ENCODE measurements around the gene KRT3.
A peak's percentile ranks its signal among the peaks of the same experiment; 100 is the strongest.
"Not testable (repeated sequence)": the region's sequence is repeated elsewhere in the genome, so short reads cannot be mapped to it uniquely, and the experiment has no call there.

The KRT3 gene

DNA sequence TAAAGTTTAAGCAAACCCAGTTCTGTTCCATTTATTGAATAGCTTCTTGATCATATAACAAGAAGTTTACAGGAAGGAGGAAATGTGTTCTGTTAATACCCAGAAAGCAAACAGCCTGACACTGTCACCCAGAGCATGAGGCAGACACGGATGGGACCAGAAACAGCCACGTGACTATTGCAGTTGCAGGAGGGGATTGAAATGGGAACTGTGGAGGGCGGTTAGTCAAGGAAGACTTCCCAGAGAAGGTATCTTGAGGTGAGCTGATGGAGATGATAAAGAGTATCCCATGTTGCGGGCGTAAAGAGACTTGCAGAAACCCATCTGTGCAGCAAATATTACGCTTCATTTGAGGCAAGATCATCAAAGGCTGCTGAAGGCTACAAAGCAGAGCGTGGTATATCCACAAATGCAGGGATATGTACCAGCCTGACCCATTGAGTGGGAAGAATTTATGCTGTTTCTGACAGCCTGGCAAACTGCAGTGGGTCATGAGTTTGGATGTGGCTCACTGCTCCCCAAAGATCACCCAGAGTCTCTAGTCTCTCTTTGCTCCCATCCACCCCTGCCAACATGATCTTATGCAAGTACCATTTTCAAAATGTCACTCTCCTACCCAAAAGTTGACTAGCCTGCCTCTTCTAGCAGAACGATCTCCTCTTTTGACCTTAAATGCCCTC, 39.5 kb downstream of the KRT3 start:
- DNase-seq = peak; percentile 22

GRCh38 chr12:52755533-52755932, 40.4 kb downstream of the KRT3 start:
- no peak for DNase-seq

DNA sequence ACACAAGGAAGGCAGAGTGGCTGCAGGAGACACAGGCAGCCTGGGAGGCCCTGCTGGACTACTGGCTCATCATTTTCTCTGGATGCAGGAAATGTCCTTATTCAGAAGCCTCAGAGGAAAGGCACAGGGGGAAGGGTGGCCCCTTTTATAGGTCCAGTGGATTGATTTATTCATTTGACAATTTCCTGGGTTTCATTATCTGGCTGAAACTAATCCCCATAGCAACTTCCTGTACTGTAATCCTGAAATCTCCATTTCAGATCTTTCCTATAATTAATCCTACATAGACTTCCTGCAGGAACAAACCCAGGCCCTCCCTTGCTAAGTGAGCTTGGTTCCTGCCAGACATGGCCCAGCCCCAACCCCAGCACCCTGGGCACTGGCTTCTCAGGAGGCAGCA, 41.8 kb downstream of the KRT3 start:
- no peak for DNase-seq

DNA sequence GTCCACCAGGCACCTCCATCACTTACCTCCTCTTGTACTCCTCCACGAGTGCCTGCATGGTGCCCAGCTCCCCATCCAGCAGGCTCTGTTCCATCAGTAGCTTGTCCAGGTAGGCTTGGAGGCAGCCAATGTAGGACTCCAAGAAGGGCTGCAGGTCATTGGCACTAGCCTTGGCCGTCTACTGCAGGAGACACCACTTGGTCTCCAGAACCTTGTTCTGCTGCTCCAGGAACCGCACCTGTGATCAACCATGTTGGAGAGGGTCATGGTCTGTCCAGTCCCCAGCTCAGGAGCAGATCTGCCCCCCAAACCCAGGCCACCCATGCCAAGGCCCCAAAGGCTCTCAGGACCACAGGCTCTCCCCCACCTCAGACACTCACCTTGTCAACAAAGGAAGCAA, 42.6 kb downstream of the KRT3 start:
- no peak for DNase-seq

- no peak for DNase-seq
Measured at GRCh38 chr12:52752516-52752915, 43.4 kb downstream of the KRT3 start.

DNA sequence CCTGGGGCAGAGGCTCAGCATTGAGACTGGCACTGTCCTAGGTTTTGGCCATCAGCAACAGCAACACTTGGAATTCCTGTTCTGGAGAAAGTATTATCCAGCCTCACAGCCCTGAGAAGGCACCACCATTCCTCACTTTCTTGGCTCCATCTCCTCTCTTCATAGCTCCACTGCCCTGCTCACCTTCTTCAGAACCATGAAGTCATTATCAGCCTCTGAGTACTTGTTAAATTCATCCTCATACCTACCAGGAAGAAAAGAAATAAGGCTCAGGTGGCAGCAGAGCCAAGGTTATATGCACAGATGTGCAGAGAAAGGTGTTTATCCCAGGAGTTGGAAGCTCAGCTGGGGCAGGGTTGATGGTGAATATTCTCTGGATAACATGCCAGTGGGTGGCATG, 44.1 kb downstream of the KRT3 start:
- no peak for DNase-seq

GRCh38 chr12:52750532-52750931, 45.4 kb downstream of the KRT3 start:
- not testable (repeated sequence) for DNase-seq

GRCh38 chr12:52749827-52750226, 46.1 kb downstream of the KRT3 start:
- peak; percentile 15 for DNase-seq

DNA sequence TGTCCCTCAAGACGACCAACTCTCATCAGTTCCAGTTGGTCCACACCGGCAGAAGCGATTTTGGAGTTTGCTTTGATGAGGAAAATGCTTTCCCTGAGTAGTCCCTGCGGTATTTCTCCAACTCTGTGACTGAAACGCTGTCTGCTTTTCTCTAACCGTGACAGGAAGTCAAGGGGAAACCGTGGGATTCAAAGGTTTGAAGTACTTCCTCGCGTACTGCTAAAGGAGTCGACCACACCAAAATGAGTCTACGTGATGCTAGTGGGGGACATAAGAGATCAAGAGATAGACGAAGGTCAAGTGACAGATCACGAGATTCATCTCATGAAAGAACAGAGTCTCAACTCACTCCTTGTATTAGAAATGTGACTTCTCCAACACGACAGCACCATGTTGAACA, 47.3 kb downstream of the KRT3 start:
- DNase-seq = peak; percentile 35

DNA sequence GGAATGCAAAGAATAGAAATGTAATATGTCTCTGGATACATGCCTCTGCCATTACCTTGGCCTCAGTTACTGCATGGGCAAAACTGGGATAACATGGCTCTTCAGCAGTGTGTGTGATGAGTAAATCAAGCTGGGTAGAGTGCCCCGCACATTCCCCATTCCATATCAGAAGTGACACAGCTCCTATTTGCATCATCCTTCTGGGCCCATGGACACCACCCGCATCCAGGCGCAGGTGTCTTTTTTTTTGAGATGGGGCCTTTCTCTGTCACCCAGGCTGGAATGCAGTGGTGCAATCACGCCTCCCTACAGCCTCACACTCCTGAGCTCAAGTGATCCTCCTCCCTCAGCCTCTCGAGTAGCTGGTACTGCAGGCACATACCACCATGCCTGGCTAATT, 50.4 kb downstream of the KRT3 start:
- peak; percentile 10 for DNase-seq

GRCh38 chr12:52744493-52745156, 51.3 kb downstream of the KRT3 start:
- DNase-seq = peak; percentile 17

- peak; percentile 20 for DNase-seq
Measured at GRCh38 chr12:52742822-52743457, 53.0 kb downstream of the KRT3 start.

DNA sequence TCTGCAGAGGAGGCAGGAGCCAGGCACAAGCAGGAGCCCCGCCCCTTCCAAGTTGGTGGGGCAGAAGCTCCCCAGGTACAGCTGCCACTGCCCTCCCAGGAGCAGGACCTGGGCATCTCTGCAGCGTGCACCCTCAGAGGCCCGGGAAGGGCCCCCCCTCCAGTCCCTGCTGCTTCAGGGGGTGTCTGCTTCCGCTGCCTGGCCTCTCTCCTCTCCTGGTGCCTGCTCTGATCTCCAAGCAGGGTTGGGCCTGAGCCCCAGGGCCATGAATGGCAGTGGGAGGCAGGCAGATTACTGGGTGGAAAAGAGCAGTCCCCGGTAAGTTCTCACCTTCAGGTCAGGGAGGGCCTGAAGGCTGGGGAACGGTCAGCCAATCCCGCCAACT, 53.7 kb downstream of the KRT3 start:
- DNase-seq = peak; percentile 25

DNA sequence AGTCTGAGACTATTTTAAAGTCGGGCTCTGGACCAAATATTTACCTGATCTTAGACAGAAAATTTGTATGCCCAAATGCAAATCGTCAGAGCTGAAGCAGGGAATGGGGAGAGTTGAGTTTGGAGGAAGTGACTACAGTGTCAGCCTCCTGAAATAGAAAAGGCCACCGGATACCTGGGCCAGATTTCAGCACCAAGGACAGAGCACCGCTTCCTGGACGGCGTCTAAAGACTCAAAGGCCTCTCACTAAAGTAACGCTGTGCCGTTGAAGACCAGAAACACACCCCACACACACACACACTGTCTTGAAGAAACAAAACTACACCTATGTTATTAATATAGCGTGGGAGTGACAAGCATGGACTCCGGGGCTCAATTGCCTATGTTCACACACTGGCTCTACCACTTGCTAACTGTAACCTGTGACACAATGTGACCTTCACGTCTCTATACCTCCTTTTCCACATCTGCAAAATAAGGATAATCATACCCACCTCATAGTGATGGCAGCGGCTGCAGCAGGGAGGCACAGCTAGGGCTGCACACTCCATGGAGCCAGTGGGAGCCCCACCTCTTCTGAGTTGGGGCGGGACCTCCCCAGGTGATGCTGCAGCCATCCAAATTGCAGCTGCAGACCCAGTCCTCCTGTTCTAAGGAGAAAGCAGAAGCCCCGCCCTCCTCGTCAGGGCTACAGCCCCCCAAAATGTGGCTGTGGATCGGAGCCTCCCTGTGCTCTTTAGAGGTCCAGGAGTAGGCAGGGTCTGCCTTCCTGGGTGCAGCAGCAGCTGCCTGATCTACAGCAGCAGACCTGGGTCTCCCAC, 54.3 kb downstream of the KRT3 start:
- peak; percentile 84 for DNase-seq

DNA sequence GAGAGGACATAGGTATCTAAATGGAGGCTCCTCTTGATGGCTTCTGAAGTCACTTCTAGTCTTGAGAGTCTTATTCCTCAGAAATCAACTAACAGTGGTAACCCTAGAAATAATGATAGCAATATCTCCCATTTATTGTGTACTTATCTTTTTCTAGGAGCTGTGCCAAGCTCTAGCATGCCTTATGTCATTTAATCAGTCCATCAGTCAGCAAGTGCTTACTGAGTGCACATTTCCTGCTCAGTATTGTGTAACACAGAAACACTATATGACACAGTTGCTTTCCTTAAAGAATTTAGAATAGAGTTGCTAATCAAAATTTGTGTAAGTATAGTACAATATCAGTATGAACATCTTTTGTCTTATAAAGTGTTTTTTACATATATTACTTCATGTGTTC, 55.3 kb downstream of the KRT3 start:
- DNase-seq = no peak

- DNase-seq = no peak
Measured at GRCh38 chr12:52739963-52740362, 56.0 kb downstream of the KRT3 start.
